GM12892 (cell line): Measurements from ENCODE around the gene CCDC15.

Source experiments
- POLR2A ChIP-seq: IDR thresholded peaks from 2 replicates; pipeline ENCODE4 v1.6.1; 2011; ENCODE audit warnings: low read depth, low read length, control low read depth
- POLR2AphosphoS5 ChIP-seq: IDR thresholded peaks from 2 replicates; pipeline ENCODE4 v1.6.1; 2011; ENCODE audit warnings: low read depth, low read length, control low read depth
- TAF1 ChIP-seq: IDR thresholded peaks from 2 replicates; pipeline ENCODE4 v1.6.1; 2011; ENCODE audit warnings: low read depth, mild to moderate bottlenecking, control low read depth, low read length, borderline replicate concordance

DNA sequence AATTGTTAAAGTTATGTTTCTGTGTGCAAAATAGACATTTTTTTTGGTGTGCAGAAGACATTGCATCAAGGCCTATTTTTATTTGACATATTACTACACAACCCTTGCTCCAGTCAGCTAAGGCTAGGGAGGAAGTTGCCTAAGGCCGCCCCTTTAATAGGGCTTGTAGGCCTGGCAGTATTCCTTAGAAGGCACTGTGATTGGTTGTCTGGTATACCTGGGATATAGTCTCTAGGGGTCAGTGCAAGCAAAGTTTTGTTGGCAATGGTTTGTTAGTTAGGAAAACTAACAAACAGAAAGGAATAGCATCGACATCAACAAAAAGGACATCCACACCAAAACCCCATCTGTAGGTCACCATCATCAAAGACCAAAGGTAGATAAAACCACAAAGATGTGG lies 16.9 kb downstream of the CCDC15 start:
- TF ChIP-seq TAF1 (no peak), POLR2AphosphoS5 (no peak), POLR2A (no peak)
